ENCODE measurements around the gene MTCL3.

The MTCL3 gene

DNA sequence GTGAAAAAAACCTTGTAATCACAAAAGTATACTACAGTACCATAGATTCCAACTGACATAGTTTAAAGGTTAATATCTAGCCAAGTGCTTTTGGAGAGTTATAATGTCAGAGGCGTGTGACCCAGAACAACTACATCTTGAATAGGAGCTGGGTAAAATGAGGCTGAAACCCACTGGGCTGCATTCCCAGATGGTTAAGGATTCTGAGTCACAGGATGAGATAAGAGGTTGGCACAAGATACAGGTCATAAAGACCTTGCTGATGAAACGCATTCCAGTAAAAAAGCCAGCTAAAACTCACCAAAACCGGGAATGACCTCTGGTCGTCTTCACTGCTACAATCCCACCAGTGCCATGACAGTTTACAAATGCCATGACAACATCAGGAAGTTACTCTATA is 37.5 kb downstream of the MTCL3 start:
- Histone ChIP-seq H3K36me3 (no peaks in the 10 kb centered on the region), H3K9me3 (no peaks in the 10 kb centered on the region), H3K4me1 (peaks cover 15% of the 10 kb centered on the region), H3K4me3 (no peak overlapping the region), H3K27me3 (ENCODE audit: low read depth) (no peaks in the 10 kb centered on the region), H3K27ac (no peak overlapping the region)
- TF ChIP-seq, protein P1, sequence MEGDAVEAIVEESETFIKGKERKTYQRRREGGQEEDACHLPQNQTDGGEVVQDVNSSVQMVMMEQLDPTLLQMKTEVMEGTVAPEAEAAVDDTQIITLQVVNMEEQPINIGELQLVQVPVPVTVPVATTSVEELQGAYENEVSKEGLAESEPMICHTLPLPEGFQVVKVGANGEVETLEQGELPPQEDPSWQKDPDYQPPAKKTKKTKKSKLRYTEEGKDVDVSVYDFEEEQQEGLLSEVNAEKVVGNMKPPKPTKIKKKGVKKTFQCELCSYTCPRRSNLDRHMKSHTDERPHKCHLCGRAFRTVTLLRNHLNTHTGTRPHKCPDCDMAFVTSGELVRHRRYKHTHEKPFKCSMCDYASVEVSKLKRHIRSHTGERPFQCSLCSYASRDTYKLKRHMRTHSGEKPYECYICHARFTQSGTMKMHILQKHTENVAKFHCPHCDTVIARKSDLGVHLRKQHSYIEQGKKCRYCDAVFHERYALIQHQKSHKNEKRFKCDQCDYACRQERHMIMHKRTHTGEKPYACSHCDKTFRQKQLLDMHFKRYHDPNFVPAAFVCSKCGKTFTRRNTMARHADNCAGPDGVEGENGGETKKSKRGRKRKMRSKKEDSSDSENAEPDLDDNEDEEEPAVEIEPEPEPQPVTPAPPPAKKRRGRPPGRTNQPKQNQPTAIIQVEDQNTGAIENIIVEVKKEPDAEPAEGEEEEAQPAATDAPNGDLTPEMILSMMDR (IDR thresholded peaks at IDR 0.05) = no peak
- intact Hi-C loops (cut with DNase I) = no loop called here
- peak in 1 of 2 donors; percentile 57 for ATAC-seq
- DNase-seq = no peak

DNA sequence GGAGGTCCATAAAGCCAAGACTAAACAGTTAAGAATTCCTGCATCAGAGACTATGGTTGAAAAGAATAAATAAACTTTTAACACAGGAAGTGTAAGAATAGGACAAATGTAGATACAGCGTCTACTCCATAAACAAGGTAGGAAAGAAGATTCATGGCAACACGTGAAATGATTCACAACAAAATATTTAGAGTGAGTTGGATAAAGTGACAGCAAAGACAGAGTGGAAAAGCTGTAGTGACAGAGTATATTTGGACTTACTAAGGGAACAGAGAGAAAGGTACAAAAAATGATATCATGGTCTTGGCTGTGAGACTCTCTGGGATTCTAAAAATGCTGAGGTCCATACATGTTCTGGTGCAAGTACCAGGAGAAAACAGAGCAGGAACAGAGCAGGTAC is 38.0 kb downstream of the MTCL3 start:
- no peak overlapping the region for H3K4me3 ChIP-seq
- H3K27me3 ChIP-seq (ENCODE audit: low read depth) = no peaks in the 10 kb centered on the region
- H3K9me3 ChIP-seq = no peaks in the 10 kb centered on the region
- H3K4me1 ChIP-seq = peaks cover 15% of the 10 kb centered on the region
- DNase-seq (no peak), ATAC-seq (no peak)
- H3K27ac ChIP-seq = no peak overlapping the region
- TF ChIP-seq, protein P1 (IDR thresholded peaks at IDR 0.05) = no peak
- intact Hi-C loops (cut with DNase I) = no loop called here
- H3K36me3 ChIP-seq = no peaks in the 10 kb centered on the region

DNA sequence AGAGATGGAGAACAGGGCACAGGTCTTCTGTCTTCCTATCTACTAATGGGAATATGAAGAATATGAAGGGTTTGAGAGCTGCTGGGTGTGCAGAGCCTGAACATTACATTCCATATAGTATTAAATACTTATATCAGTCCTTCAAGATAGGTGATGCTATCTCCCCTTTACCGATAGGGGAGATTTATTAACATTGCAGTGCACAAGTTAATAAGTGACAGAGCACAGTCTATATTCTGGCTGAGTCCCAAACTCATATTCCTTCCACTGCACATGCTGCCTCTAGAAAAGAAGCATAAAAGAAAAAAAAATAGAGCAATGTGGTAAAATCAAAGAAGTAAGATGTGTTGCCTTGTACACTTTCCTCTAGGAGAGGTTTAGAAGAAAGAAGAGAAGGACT is 41.5 kb downstream of the MTCL3 start:
- H3K9me3 ChIP-seq = no peaks in the 10 kb centered on the region
- TF ChIP-seq, protein P1 (IDR thresholded peaks at IDR 0.05) = no peak
- DNase-seq (no peak), ATAC-seq (no peak)
- H3K36me3 ChIP-seq = no peaks in the 10 kb centered on the region
- no peak overlapping the region for H3K27ac ChIP-seq
- no peaks in the 10 kb centered on the region for H3K4me1 ChIP-seq
- intact Hi-C loops (cut with DNase I) = no loop called here
- no peaks in the 10 kb centered on the region for H3K27me3 ChIP-seq (ENCODE audit: low read depth)
- H3K4me3 ChIP-seq = no peak overlapping the region

DNA sequence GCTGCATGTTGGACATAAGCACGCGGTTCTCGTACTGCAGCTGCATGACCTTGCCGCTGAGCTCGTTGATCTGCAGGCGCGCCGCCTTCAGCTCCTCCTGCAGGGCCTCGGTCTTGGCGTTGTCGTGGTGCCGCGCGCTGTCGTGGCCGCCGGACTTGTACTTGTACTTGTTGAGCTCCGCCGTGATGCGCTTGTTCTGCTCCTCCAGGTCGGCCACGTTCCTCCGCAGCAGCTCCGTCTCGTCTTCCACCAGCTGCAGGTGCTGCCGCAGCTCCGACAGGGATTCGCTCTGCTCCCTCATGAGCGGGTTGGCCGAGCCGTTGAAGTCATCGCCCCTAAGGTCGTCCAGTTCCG is 43.3 kb downstream of the MTCL3 start:
- Histone ChIP-seq H3K4me1 (no peaks in the 10 kb centered on the region), H3K9me3 (no peaks in the 10 kb centered on the region), H3K36me3 (no peaks in the 10 kb centered on the region), H3K27me3 (ENCODE audit: low read depth) (no peaks in the 10 kb centered on the region), H3K4me3 (no peak overlapping the region), H3K27ac (no peak overlapping the region)
- TF ChIP-seq, protein P1 (IDR thresholded peaks at IDR 0.05) = no peak
- no peak for ATAC-seq
- intact Hi-C loops (cut with DNase I) = no loop called here
- no peak for DNase-seq

DNA sequence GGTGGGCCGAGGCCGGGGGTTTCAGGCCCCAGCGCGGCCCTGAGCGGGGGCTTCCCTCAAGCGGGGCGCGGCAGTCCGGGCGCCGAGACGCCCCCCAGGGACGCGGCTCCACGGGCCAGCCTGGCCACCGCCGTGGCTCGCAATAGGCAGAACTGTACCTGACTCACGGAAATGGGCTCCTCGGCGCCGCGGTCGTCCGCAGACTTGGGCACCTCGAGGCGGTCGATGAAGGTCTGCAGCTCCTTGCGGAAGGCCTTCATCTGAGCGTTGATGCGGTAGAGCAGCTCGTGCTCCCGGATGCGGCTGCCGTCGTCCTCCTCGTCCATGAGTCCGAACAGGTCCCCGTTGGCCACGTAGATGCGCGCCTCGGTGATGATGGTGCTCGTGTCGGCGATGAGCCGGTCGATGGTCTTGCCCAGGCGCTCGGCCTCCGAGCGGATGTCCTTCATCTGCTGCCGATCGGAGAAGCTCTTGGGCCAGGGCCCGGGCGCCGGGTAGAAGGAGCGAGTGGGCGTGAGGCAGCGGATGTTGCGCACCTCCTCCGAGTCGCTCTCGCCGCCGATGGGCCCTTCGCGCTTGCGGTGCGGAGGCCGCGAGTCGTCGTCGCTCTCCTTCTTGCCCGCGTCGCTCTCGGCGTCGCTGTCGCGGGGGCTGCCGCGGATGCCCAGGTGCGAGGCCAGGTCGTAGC is 43.9 kb downstream of the MTCL3 start:
- TF ChIP-seq, protein P1 (IDR thresholded peaks at IDR 0.05) = no peak
- H3K4me3 ChIP-seq = no peak overlapping the region

More for the DNA sequence above, 43.9 kb downstream of the MTCL3 start:
- no peak overlapping the region for H3K27ac ChIP-seq
- H3K4me1 ChIP-seq = no peaks in the 10 kb centered on the region
- ATAC-seq = no peak
- intact Hi-C loops (cut with DNase I) = no loop called here
- H3K36me3 ChIP-seq = no peaks in the 10 kb centered on the region
- no peak for DNase-seq
- H3K9me3 ChIP-seq = no peaks in the 10 kb centered on the region
- H3K27me3 ChIP-seq (ENCODE audit: low read depth) = no peaks in the 10 kb centered on the region
